Natural killer cell (primary cell): Measurements from ENCODE around the gene RP9. TPM values are rescaled to one million over a fixed set of nuclear protein-coding genes. Genes with fewer than 3 reads are reported as not detected.

Source experiments
- ATAC-seq, 3 donors: fragments of 150-1000 bp in 2 of 3; fragments of 200-7000 bp in 1 of 3; cut with Tn5 transposase; 1 replicate in 1 of 3; 2 replicates in 2 of 3; pipeline ENCODE4 v1.10.0; 2021; ENCODE audit warnings: mild to moderate bottlenecking in 2 of 3, moderate library complexity in 2 of 3
- DNase-seq, 2 donors: peaks; one replicate each; pipeline versions ENCODE4 v3.0.0 to v3.0.0-alpha.2; 2013 to 2021; ENCODE audit warnings: mixed read lengths in 1 of 2
- H3K27ac ChIP-seq: one replicate; pipeline ENCODE4 v1.5.1; 2013; ENCODE audit warnings: mild to moderate bottlenecking, low read length
- H3K27me3 ChIP-seq: one replicate; pipeline ENCODE4 v1.6.1; 2013; ENCODE audit warnings: low read length; ENCODE audit not compliant: control insufficient read depth, insufficient read depth
- H3K36me3 ChIP-seq: one replicate; pipeline ENCODE4 v1.6.1; 2013; ENCODE audit warnings: low read length; ENCODE audit not compliant: control insufficient read depth, insufficient read depth
- H3K4me1 ChIP-seq: one replicate; pipeline ENCODE4 v1.6.1; 2013; ENCODE audit warnings: low read length; ENCODE audit not compliant: control insufficient read depth, insufficient read depth
- H3K4me3 ChIP-seq: one replicate; pipeline ENCODE4 v1.5.1; 2013; ENCODE audit warnings: low read length
- H3K9me3 ChIP-seq: one replicate; pipeline ENCODE4 v1.6.1; 2013; ENCODE audit warnings: low read length; ENCODE audit not compliant: control insufficient read depth, insufficient read depth
- H3K27ac Mint-ChIP-seq, 2 donors: one replicate each; pipeline ENCODE4 v1.8.0; 2022; ENCODE audit warnings: mild to moderate bottlenecking in 2 of 2, mixed read lengths in 2 of 2, moderate library complexity in 1 of 2
- H3K27me3 Mint-ChIP-seq, 2 donors: one replicate each; pipeline ENCODE4 v1.8.0; 2022; ENCODE audit warnings: low read depth in 2 of 2, mixed read lengths in 2 of 2
- H3K36me3 Mint-ChIP-seq: one replicate; pipeline ENCODE4 v1.8.0; 2022; ENCODE audit warnings: mixed read lengths
- H3K4me1 Mint-ChIP-seq, 2 donors: one replicate each; pipeline ENCODE4 v1.8.0; 2022; ENCODE audit warnings: mixed read lengths in 2 of 2
- H3K4me3 Mint-ChIP-seq: one replicate; pipeline ENCODE4 v1.8.0; 2022; ENCODE audit warnings: mild to moderate bottlenecking, moderate library complexity, mixed read lengths
- H3K9me3 Mint-ChIP-seq, 2 donors: one replicate each; pipeline ENCODE4 v1.8.0; 2022; ENCODE audit warnings: mixed read lengths in 2 of 2
- CTCF ChIP-seq: fragments of 200-600 bp; IDR thresholded peaks from one replicate; pipeline ENCODE4 v1.8.0; 2022; ENCODE audit warnings: antibody characterized with exemption
- WGBS: methylation state at CpG from one replicate; pipeline ENCODE4 v1.1.7; 2013; ENCODE audit warnings: missing lambda C conversion rate; ENCODE audit not compliant: insufficient coverage; 5-methylcytosine and 5-hydroxymethylcytosine counted together
- intact Hi-C: fragments of 100-400 bp; cut with micrococcal nuclease; formaldehyde crosslinking; loops from one replicate; pipeline ENCODE4 v1.14.2; 2022
- total RNA-seq, 4 donors: library from RNA; stranded (reverse); fragments of 120-200 nt in 1 of 4; gene quantifications; one replicate each; pipeline versions ENCODE4 v1.2.3 to v1.2.4, GENCODE V29; 2013 to 2022

RP9 gene
- total RNA-seq, 3 donors from 2014 or later (not counting 1 experiment from before 2014, with no cell fraction given): 19.1 to 27.6 (median 21.9) TPM

- Mint-ChIP-seq H3K27ac (no peak overlapping the region), H3K36me3 (no peaks in the 10 kb centered on the region), H3K4me1 (peaks cover 24 to 32% of the 10 kb centered on the region in 2 donors), H3K27me3 (no peaks in the 10 kb centered on the region), H3K4me3 (no peak overlapping the region), H3K9me3 (no peaks in the 10 kb centered on the region)
- Histone ChIP-seq H3K36me3 (no peaks in the 10 kb centered on the region), H3K27ac (no peak overlapping the region), H3K27me3 (no peaks in the 10 kb centered on the region), H3K9me3 (no peaks in the 10 kb centered on the region), H3K4me3 (no peak overlapping the region), H3K4me1 (peaks cover 3% of the 10 kb centered on the region)
- intact Hi-C loops: no loop called here
- no peak for DNase-seq
- WGBS: no CpG with 5 or more reads among the region's 2 CpGs
- no peak for ATAC-seq
- TF ChIP-seq CTCF: no peak
Observed at GRCh38 chr7:33044986-33045385, 64.2 kb downstream of the RP9 start.

Other genes starting within 250 kb of the RP9 start
- 100 to 1,000 TPM; 124 to 161 (median 150) TPM for gene KBTBD2, start 217.6 kb downstream of the RP9 start, total RNA-seq
- 1 to 10 TPM in 1 of 3 donors, not detected in 2; 2.3 TPM for gene FKBP9, start 152.0 kb downstream of the RP9 start, total RNA-seq
- 10 to 100 TPM; 33.7 to 49.8 (median 49.5) TPM for gene NT5C3A, start 46.6 kb downstream of the RP9 start, total RNA-seq
- gene BBS9, start 20.2 kb upstream of the RP9 start, total RNA-seq: 10 to 100 TPM; 25.1 to 34.6 (median 34.4) TPM